Endodermal cell (in vitro differentiated cells): ENCODE results near the gene FAM98B. TPM values are rescaled to one million over a fixed set of nuclear protein-coding genes. Genes with fewer than 3 reads are reported as not detected.
A peak's percentile ranks its signal among the peaks of the same experiment; 100 is the strongest.

Experiments used
- DNase-seq: peaks from one replicate; pipeline ENCODE4 v3.0.0-alpha.2; 2017
- H3K27ac ChIP-seq: 2 replicates; pipeline ENCODE4 v1.5.1; 2013; ENCODE audit warnings: mild to moderate bottlenecking, low read depth, low read length, moderate library complexity
- H3K27me3 ChIP-seq: 2 replicates; pipeline ENCODE4 v1.6.1; 2013; ENCODE audit warnings: mild to moderate bottlenecking, low read length, moderate library complexity; ENCODE audit not compliant: insufficient read depth, control insufficient read depth, poor library complexity, severe bottlenecking
- H3K36me3 ChIP-seq: 2 replicates; pipeline ENCODE4 v1.7.0; 2013; ENCODE audit warnings: mild to moderate bottlenecking, low read length, moderate library complexity; ENCODE audit not compliant: control insufficient read depth, insufficient read depth
- H3K4me1 ChIP-seq: one replicate; pipeline ENCODE4 v1.7.0; 2013; ENCODE audit warnings: low read length; ENCODE audit not compliant: control insufficient read depth, insufficient read depth
- H3K4me3 ChIP-seq: 2 replicates; pipeline ENCODE4 v1.5.1; 2013; ENCODE audit warnings: mild to moderate bottlenecking, low read length, moderate library complexity
- H3K9ac ChIP-seq: 2 replicates; pipeline ENCODE4 v1.6.1; 2013; ENCODE audit warnings: mild to moderate bottlenecking, low read length, moderate library complexity; ENCODE audit not compliant: poor library complexity, severe bottlenecking; ENCODE audit errors: extremely low read depth
- H3K9me3 ChIP-seq: 2 replicates; pipeline ENCODE4 v1.6.1; 2013; ENCODE audit warnings: mild to moderate bottlenecking, low read length, moderate library complexity; ENCODE audit not compliant: control insufficient read depth
- H3K27ac Mint-ChIP-seq: 2 replicates; pipeline ENCODE4 v1.8.0; 2020; ENCODE audit warnings: mixed read lengths
- H3K27me3 Mint-ChIP-seq: 2 replicates; pipeline ENCODE4 v1.8.0; 2021; ENCODE audit warnings: mild to moderate bottlenecking, mixed read lengths; ENCODE audit not compliant: insufficient read depth
- H3K36me3 Mint-ChIP-seq: 2 replicates; pipeline ENCODE4 v1.8.0; 2020; ENCODE audit warnings: low read depth, mixed read lengths
- H3K4me1 Mint-ChIP-seq: 2 replicates; pipeline ENCODE4 v1.8.0; 2020; ENCODE audit warnings: mixed read lengths
- H3K4me3 Mint-ChIP-seq: 2 replicates; pipeline ENCODE4 v1.8.0; 2020; ENCODE audit warnings: mild to moderate bottlenecking, moderate library complexity, mixed read lengths
- H3K9me3 Mint-ChIP-seq: 2 replicates; pipeline ENCODE4 v1.8.0; 2020; ENCODE audit warnings: mild to moderate bottlenecking, mixed read lengths
- WGBS, 2 experiments: methylation state at CpG; one replicate each; pipeline versions ENCODE4 v1.1.5 to v1.1.7; 2013; ENCODE audit warnings: missing lambda C conversion rate in 2 of 2, mixed read lengths in 1 of 2; ENCODE audit not compliant: insufficient coverage in 1 of 2, insufficient read length in 1 of 2; 5-methylcytosine and 5-hydroxymethylcytosine counted together
- total RNA-seq, 2 donors: library from RNA; stranded (reverse); fragmentation: NEBNext Ultra II Directional in 1 of 2; extraction: Animal tissue kit (Norgen Biotek cat#: 25700) in 1 of 2; gene quantifications; 2 replicates in 1 of 2; 3 replicates in 1 of 2; pipeline ENCODE4 v1.2.1, GENCODE V29; 2021
- TF ChIP-seq, protein P1 (sequence below): fragments of 200-600 bp; sonication (generic); conservative IDR thresholded peaks from 2 replicates; pipeline ENCODE4 v1.5.0; 2021; ENCODE audit warnings: antibody characterized with exemption, mild to moderate bottlenecking

Gene FAM98B
- total RNA-seq, 2 donors from 2014 or later: 54.3 to 55.9 TPM

DNA sequence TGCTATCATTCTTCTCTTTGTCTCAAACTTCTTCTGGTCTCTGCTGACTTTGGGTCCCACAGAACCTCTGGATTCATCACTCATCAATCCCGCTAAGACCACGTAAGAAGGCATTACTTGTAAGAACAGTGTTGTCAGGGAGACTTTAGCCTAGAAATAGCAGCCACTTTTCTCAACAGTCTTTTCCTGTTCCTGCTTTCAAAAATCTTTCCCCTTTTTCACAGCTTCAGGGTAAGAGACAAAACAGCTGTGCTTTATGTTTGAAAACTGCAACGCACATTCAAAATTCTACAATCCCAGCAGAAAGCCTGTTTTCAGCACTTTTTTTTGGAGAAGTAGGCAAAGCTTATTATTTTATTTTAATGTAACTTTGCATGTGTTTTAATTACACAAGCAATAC, 42.0 kb upstream of the FAM98B start:
- 95 to 100% methylated on average over 2 to 3 of the region's 3 CpGs for WGBS, 2 experiments
- Mint-ChIP-seq H3K4me1 (no peaks in the 10 kb centered on the region), H3K36me3 (no peaks in the 10 kb centered on the region), H3K9me3 (peaks cover 6% of the 10 kb centered on the region), H3K27ac (no peak overlapping the region), H3K27me3 (peaks cover 8% of the 10 kb centered on the region), H3K4me3 (no peak overlapping the region)
- DNase-seq: no peak
- Histone ChIP-seq H3K4me3 (no peak overlapping the region), H3K27ac (no peak overlapping the region), H3K9ac (no peak overlapping the region), H3K9me3 (no peaks in the 10 kb centered on the region), H3K4me1 (no peaks in the 10 kb centered on the region), H3K36me3 (no peaks in the 10 kb centered on the region), H3K27me3 (peaks cover 7% of the 10 kb centered on the region)
- TF ChIP-seq, protein P1, sequence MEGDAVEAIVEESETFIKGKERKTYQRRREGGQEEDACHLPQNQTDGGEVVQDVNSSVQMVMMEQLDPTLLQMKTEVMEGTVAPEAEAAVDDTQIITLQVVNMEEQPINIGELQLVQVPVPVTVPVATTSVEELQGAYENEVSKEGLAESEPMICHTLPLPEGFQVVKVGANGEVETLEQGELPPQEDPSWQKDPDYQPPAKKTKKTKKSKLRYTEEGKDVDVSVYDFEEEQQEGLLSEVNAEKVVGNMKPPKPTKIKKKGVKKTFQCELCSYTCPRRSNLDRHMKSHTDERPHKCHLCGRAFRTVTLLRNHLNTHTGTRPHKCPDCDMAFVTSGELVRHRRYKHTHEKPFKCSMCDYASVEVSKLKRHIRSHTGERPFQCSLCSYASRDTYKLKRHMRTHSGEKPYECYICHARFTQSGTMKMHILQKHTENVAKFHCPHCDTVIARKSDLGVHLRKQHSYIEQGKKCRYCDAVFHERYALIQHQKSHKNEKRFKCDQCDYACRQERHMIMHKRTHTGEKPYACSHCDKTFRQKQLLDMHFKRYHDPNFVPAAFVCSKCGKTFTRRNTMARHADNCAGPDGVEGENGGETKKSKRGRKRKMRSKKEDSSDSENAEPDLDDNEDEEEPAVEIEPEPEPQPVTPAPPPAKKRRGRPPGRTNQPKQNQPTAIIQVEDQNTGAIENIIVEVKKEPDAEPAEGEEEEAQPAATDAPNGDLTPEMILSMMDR: no peak

DNA sequence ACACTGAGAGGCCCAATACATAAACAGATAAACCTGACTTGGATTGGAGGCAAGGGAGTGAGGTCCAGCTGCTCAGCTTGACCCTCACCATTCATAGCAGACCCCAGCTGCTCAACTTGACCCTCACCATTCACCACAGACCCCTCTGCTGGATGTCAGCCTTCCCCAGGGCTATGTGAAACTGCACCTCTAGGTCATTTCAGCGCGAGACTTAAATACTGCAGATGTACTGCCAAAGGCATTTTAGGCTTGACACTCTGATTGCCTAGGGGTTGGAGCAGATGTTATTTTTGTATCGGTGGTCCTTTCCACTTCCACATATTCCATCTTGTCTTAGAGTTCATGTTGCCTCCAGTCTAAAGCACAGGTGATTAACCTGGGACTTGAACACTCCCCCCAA, 41.5 kb upstream of the FAM98B start:
- WGBS, 2 experiments: 89% methylated on average over 3 of the region's 3 CpGs; no CpG with 5 or more reads in 1 of the 2 experiments
- no peaks in the 10 kb centered on the region for H3K36me3 ChIP-seq
- DNase-seq: no peak
- H3K4me1 ChIP-seq: no peaks in the 10 kb centered on the region
- H3K9me3 ChIP-seq: no peaks in the 10 kb centered on the region
- no peak overlapping the region for H3K9ac ChIP-seq
- Mint-ChIP-seq H3K9me3 (peaks cover 6% of the 10 kb centered on the region), H3K27ac (no peak overlapping the region), H3K4me3 (no peak overlapping the region), H3K4me1 (no peaks in the 10 kb centered on the region), H3K36me3 (no peaks in the 10 kb centered on the region), H3K27me3 (peaks cover 12% of the 10 kb centered on the region)
- no peak overlapping the region for H3K4me3 ChIP-seq
- no peak overlapping the region for H3K27ac ChIP-seq
- TF ChIP-seq, protein P1: no peak
- H3K27me3 ChIP-seq: peaks cover 11% of the 10 kb centered on the region

DNA sequence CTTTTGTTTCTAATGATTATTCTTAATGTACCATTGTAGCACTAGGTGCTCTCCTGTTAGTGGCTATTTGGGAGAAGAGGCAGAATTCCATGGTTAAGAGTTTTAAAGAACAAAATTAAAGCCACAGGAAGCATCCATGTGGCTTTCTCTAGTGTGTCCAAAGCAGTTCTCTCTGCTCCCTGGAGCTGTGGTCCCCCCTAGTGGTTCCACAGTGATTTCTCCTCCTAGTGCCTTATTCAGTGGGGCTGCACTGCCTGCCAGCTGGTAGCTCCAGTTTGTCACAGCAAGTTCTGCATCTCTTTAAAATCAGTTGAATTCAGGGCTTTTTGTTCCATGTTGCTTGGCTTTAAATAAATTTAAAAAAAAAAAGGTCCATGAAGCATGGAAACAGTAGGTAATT, 39.6 kb upstream of the FAM98B start:
- Mint-ChIP-seq H3K4me3 (no peak overlapping the region), H3K36me3 (no peaks in the 10 kb centered on the region), H3K9me3 (peaks cover 6% of the 10 kb centered on the region), H3K27me3 (peaks cover 20% of the 10 kb centered on the region), H3K27ac (no peak overlapping the region), H3K4me1 (no peaks in the 10 kb centered on the region)
- Histone ChIP-seq H3K9me3 (no peaks in the 10 kb centered on the region), H3K4me1 (no peaks in the 10 kb centered on the region), H3K27me3 (peaks cover 24% of the 10 kb centered on the region), H3K36me3 (no peaks in the 10 kb centered on the region), H3K27ac (no peak overlapping the region), H3K9ac (no peak overlapping the region), H3K4me3 (no peak overlapping the region)
- TF ChIP-seq, protein P1: peak; percentile 84
- peak; percentile 77 for DNase-seq
